HG02759 (cell line): ENCODE results near the gene SLC25A48.
A peak's percentile ranks its signal among the peaks of the same experiment; 100 is the strongest.

ENCODE experiments used
- ATAC-seq: cut with Tn5 transposase; IDR thresholded peaks from one replicate; pipeline ENCODE4 v1.9.1; 2021; ENCODE audit warnings: mild to moderate bottlenecking, moderate library complexity; ENCODE audit not compliant: unreplicated experiment

The SLC25A48 gene

DNA sequence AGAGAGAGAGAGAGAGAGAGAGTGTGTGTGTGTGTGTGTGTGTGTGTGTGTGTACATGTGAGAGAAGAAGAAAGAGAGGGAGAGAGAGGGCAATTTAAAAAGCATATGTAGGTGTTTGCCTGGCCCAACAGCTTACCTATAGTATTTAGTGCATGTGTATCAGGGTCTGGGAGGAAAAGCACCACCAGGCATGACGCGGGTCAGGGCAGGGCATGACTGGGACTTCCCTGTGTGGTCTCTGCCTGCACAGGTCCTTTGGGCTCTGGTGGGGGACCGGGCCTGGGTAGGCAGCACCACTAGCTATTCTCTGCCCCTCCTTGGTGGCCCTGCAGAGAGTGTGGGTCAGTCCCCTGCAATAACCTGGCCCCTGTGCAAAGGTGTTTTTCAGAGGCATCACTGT, 45.1 kb downstream of the SLC25A48 start:
- ATAC-seq = no peak

DNA sequence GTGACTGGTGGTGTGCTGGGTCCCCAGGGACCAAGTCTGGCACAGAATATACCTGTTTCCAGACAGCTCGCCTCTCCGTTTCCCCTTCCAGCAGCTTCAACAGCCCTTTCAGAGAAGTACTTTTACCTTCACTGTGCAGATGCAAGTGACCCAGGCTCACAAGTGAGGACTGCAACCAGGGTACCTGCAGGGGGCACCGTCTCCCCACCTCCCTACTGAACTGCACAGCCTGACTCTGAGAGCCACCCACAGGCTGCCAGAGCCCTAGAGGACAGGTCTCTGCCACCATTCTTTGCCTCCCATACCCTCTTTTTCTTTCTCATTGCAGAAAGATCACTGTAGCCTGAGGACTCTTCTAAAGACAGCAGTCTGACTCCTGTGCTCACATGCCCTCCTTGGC, 45.8 kb downstream of the SLC25A48 start:
- no peak for ATAC-seq

- no peak for ATAC-seq
Observed at GRCh38 chr5:135880801-135881200, 46.3 kb downstream of the SLC25A48 start.

- ATAC-seq = no peak
Observed at GRCh38 chr5:135881244-135881643, 46.8 kb downstream of the SLC25A48 start.

- ATAC-seq = no peak
Observed at GRCh38 chr5:135881819-135882218, 47.4 kb downstream of the SLC25A48 start.

- ATAC-seq = no peak
Observed at GRCh38 chr5:135883026-135883425, 48.6 kb downstream of the SLC25A48 start.

DNA sequence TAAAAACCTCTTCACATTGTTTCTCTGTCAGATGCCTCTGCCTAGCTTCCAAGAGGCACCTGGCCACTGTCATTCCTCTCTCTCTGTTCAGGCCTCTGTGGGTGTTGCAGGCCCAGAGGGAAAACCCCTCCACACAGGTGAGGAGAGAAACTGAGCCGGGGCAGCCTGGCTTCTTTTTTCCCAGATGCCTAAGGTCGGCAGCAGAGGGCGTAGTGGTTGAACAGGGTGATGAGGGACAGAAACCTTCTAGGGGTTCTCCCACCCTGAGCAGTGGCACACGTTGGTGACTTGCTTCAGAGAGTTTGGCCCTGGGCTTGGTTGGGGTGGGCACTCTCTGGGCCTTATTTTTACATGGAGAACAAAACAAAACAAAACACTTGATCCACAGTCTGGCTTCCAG, 49.0 kb downstream of the SLC25A48 start:
- ATAC-seq = no peak

DNA sequence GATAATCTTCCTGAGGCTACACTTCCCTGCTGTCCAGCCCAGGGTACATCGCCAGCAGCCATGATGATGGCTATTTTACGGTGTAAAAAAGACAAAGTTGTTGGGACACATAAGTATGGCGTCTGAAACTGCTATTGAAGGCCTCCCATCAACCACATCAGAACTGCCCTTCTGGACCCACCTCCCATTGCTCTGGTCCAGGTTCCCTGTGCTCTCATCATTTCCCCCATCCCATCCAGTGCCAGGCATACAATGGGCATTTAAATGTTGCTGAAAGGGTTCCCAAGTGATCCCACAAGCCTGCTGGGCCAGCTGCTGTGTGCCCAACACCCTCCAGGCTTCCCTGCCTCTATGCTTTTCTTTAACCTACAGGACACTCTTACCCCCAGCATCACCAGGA, 50.6 kb downstream of the SLC25A48 start:
- no peak for ATAC-seq

DNA sequence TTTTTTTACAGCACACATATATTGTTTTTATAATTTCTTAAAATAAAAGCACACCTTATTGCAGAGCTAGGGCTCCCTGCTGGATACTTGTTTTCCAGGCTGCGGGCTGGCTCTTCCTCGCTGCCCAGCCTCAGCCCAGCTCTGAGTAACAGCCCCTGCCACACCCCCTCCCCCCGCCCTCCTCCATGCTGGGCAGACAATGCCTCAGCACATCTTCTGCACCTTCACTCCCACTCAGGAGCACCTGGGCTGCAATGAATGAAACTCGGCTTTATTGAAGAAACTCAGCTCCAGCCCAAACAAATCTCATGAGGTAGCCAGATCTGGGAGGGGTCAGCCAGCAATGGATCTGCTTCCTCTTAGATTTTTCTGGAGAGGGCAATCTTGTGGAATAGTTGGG, 51.7 kb downstream of the SLC25A48 start:
- ATAC-seq = no peak

GRCh38 chr5:135887447-135887864, 53.0 kb downstream of the SLC25A48 start:
- peak; percentile 88 for ATAC-seq

DNA sequence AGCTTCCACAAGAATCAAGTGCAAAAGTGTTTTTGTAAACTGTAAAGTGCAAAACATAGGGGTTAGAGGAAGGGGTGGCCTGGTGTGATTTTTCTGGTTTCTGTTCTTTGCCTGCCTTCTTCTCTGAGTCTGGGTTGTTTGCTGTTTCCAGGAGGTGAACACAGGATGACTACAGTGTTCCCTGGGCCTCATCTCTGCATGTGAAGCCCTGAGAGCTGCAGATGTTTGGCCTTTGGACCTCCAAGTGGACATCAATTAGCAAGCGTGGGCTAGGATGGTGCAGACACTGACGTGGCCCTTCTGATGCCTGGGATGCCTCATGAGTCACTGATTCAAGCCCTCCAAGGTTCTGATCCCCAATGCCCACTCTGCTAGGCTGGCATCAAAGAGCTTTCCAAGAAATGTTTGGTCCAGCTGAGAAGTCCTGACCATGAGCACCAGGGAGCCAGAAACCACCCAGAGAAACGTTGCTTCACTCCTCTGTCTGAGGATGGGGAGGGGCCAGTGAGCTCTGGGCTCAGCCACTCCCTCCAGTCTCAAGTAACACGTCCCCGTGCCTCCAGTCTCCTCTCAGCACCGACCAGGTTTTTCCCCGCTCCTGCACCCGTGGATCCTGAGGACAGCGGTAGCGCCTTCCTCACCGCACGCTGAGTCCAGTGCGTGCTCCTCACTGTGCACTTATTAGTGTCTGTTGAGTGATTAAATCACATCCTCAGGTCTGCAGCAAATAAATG, 53.6 kb downstream of the SLC25A48 start:
- no peak for ATAC-seq

GRCh38 chr5:135890296-135890695, 55.8 kb downstream of the SLC25A48 start:
- ATAC-seq = no peak

DNA sequence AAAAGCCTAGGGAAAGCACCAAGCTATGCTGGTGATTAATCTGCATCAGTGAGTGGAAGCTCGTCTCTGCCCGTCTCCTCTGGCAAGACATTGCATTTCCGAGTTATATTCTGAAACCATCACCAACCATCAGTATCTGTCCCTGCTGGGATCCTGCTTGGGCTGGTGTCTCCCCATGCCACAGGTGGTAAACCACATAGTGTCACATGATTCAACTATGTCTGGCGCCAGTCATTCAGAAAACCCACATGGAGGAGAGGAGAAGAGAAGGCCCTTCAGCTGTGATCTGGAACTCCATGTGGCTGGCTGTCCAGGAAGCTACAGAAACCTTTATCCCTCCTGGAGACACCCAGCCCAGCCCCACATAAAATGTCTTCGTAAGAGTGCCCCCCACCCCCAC, 56.4 kb downstream of the SLC25A48 start:
- ATAC-seq = peak; percentile 65

DNA sequence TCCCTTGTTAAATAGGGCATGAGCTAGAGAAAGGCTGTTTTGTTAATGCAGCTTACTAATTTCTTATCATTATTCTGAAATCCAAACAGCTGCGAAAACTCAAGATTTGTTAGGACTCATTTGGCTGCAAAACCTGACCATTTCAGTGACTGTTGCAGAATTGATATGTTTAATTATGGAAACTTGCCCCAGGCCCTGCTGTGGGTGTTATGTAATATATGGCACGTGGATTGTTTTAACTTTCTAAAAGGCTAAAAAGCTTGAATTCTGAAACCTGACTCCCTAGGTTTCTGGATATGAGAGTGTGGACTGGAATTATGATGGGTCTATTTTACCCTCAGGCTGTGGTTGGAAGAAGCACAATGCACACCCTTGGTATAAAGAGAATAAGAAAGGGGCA, 56.8 kb downstream of the SLC25A48 start:
- ATAC-seq = no peak

GRCh38 chr5:135891791-135892190, 57.3 kb downstream of the SLC25A48 start:
- ATAC-seq = no peak

- no peak for ATAC-seq
Observed at GRCh38 chr5:135894276-135894675, 59.8 kb downstream of the SLC25A48 start.

- ATAC-seq = no peak
Observed at GRCh38 chr5:135894789-135895188, 60.3 kb downstream of the SLC25A48 start.

- no peak for ATAC-seq
Observed at GRCh38 chr5:135895474-135896006, 61.1 kb downstream of the SLC25A48 start, which contains the start of gene IL9. TSS of gene IL9 (minus strand) at chr5:135895841. CDS start at chr5:135895816, 25 bp downstream.

GRCh38 chr5:135898651-135899050, 64.2 kb downstream of the SLC25A48 start:
- ATAC-seq = no peak

DNA sequence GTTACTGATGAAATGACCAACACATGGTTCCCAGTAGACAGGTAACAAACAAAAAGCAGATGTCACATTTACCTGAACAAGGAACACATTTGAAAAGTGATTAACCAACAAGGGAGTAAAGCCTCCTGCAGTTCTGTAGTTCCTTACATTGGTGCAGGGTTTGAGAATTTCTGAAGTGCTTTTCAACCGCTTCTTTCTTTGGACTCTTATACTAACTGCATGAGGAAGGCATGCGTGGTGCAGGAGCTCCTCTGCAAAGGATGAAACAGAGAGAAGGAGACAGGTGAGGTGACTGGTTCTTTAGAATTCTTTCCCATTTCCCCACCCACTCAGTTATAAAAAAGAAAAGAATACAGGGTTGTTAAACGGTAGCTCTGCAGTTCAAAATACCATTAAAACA, 65.8 kb downstream of the SLC25A48 start:
- no peak for ATAC-seq

DNA sequence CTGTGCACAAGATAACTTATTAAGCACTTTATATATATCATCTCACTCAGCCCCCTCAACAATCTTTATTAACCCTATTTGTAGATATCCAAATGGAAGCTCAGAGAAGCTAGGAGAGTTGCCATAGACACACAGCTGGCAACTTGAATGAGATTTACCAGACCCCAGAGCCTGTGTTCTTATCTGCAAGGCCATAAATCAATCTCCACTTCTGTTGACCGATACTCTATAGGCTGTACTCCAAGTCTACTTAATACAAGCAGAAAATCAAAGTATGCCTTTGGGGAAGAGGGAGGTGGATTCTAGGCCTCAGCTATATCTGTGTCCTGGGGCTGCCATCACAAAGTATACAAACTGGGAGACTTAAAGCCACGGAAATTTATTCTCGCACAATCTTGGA, 67.2 kb downstream of the SLC25A48 start:
- no peak for ATAC-seq

DNA sequence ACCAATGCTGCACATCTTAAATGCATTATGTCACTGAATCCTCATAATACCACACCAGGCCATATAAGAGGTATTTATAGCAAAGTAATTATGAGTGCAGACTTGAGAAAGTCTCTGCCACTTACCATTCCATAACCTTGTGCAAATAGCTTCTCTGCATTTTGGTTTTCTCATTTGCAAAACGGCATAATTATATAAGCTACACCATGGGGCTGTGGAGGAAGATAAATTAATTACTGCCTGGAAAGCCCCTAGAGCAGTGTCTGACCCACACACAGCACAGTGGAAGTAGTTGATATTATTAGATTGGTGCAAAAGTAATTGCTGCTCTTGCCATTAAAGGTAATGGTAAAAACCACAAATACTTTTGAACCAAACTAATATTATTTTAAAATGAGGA, 70.7 kb downstream of the SLC25A48 start:
- no peak for ATAC-seq
